DMS53 treated with DMSO at 0.1 percent for 48 hours (cell line): ENCODE measurements around the gene VPS51.

ENCODE experiments used
- DNase-seq: peaks from one replicate; lab custom pipeline; 2025; ENCODE audit not compliant: unreplicated experiment; lab: John Stamatoyannopoulos, UW

VPS51 gene

GRCh38 chr11:65095974-65096806 lies at the start of gene VPS51:
TSS of gene VPS51 (plus strand) at chr11:65096214. CDS start at chr11:65096251, 37 bp downstream.
- peak; percentile 79 for DNase-seq

- DNase-seq, result no peak
Measured at GRCh38 chr11:65047581-65048422, 48.2 kb upstream of the VPS51 start.

GRCh38 chr11:65051398-65051858 lies 44.6 kb upstream of the VPS51 start:
- DNase-seq, result no peak

- DNase-seq, result no peak
Measured at GRCh38 chr11:65053827-65054508, 42.0 kb upstream of the VPS51 start.

- no peak for DNase-seq
Measured at GRCh38 chr11:65055538-65055937, 40.5 kb upstream of the VPS51 start.

- DNase-seq, result no peak
Measured at GRCh38 chr11:65056999-65057398, 39.0 kb upstream of the VPS51 start.

- no peak for DNase-seq
Measured at GRCh38 chr11:65057526-65057925, 38.5 kb upstream of the VPS51 start.

GRCh38 chr11:65058012-65058411 lies 38.0 kb upstream of the VPS51 start:
- DNase-seq, result no peak

GRCh38 chr11:65058419-65059054 lies 37.5 kb upstream of the VPS51 start, which contains the start of gene NAALADL1:
TSS of gene NAALADL1 (minus strand) at chr11:65058553. CDS start at chr11:65058521, 32 bp downstream.
- no peak for DNase-seq

- no peak for DNase-seq
Measured at GRCh38 chr11:65059523-65059922, 36.5 kb upstream of the VPS51 start.

GRCh38 chr11:65059959-65060824 lies 35.8 kb upstream of the VPS51 start:
- no peak for DNase-seq

- DNase-seq, result no peak
Measured at GRCh38 chr11:65060913-65061408, 35.1 kb upstream of the VPS51 start.

GRCh38 chr11:65063532-65063931 lies 32.5 kb upstream of the VPS51 start:
- no peak for DNase-seq

- no peak for DNase-seq
Measured at GRCh38 chr11:65064847-65065240, 31.2 kb upstream of the VPS51 start.

- DNase-seq, result no peak
Measured at GRCh38 chr11:65065851-65066250, 30.2 kb upstream of the VPS51 start.

- DNase-seq, result no peak
Measured at GRCh38 chr11:65066315-65066714, 29.7 kb upstream of the VPS51 start.

GRCh38 chr11:65066805-65067291 lies 29.2 kb upstream of the VPS51 start:
- DNase-seq, result no peak

- DNase-seq, result no peak
Measured at GRCh38 chr11:65067446-65067845, 28.6 kb upstream of the VPS51 start.

- no peak for DNase-seq
Measured at GRCh38 chr11:65069217-65069616, 26.8 kb upstream of the VPS51 start.
